ENCODE measurements around the gene TNFRSF12A. TPM values are rescaled to one million over a fixed set of nuclear protein-coding genes. Genes with fewer than 3 reads are reported as not detected.

TNFRSF12A gene
- total RNA-seq, 1 donor from 2014 or later, result 914 TPM

DNA sequence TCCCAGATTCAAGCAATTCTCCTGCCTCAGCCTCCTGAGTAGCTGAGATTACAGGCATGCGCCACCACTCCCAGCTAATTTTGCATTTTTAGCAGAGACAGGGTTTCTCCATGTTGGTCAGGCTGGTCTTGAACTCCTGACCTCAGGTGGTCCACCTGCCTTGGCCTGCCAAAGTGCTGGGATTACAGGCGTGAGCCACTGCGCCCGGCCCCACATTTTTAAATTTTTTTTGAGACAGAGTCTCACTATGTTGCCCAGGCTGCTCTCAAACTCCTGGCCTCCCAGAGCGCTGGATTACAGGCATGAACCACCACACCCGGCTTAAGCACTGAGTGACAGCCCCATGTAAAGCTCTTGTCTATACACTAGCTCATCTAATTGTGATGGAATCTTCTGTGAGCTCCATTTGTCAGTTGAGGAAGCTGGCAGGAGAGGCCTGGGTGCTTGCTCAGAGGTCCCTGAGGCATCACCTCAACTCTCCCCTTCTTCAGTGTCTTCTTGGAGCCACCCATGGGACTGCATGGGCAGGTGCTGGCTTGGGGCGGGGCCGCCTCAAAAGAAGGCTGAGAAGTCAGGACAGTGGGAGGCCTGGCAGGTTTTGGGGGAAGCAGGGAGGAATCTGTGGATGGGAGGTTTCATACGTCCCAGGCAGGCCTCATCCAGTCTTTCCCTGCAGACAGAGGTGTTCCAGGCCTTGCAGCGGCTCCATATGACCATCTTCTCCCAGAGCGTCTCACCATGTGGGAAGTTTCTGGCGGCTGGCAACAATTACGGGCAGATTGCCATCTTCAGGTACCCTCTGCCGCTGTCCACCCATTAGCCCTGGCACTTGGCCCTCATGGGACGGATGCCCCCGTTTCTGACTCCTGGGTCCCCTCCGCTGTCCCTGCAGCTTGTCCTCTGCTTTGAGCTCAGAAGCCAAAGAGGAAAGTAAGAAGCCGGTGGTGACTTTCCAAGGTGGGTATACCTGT is 5.1 kb downstream of the TNFRSF12A start:
- Histone ChIP-seq H3K27ac (no peak overlapping the region), H3K4me1 (peaks cover 9 to 31% of the 10 kb centered on the region in 2 donors), H3K36me3 (peaks cover 18 to 20% of the 10 kb centered on the region in 2 donors), H3K4me3 (no peak overlapping the region), H3K27me3 (no peaks in the 10 kb centered on the region), H3K9me3 (no peaks in the 10 kb centered on the region)
- DNase-seq (ENCODE audit: low spot score in 2 of 2), result no peak
- TF ChIP-seq, protein P1, sequence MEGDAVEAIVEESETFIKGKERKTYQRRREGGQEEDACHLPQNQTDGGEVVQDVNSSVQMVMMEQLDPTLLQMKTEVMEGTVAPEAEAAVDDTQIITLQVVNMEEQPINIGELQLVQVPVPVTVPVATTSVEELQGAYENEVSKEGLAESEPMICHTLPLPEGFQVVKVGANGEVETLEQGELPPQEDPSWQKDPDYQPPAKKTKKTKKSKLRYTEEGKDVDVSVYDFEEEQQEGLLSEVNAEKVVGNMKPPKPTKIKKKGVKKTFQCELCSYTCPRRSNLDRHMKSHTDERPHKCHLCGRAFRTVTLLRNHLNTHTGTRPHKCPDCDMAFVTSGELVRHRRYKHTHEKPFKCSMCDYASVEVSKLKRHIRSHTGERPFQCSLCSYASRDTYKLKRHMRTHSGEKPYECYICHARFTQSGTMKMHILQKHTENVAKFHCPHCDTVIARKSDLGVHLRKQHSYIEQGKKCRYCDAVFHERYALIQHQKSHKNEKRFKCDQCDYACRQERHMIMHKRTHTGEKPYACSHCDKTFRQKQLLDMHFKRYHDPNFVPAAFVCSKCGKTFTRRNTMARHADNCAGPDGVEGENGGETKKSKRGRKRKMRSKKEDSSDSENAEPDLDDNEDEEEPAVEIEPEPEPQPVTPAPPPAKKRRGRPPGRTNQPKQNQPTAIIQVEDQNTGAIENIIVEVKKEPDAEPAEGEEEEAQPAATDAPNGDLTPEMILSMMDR (IDR thresholded peaks at IDR 0.05), result peak in 1 of 3 experiments; percentile 1
- intact Hi-C loops (cut with DNase I), result loop anchor here (10.0 kb wide), 2 partner anchors 239 to 491 kb away; partner anchors contain the start of genes CEMP1 and PDPK1

DNA sequence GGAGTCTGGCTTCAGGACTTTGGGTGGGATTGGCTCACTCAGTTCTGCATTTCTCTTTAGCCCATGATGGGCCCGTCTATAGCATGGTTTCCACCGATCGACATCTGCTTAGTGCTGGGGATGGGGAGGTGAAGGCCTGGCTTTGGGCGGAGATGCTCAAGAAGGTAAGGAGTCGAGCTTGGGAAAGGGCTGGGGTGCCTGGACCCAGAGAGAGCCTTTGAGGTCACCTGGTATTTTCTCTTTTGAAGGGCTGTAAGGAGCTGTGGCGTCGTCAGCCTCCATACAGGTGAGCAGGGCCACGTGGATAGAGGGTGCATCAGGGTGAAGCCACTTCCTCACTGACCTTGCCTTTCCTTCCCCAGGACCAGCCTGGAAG is 5.8 kb downstream of the TNFRSF12A start:
- peaks cover 18 to 20% of the 10 kb centered on the region in 2 donors for H3K36me3 ChIP-seq

DNA sequence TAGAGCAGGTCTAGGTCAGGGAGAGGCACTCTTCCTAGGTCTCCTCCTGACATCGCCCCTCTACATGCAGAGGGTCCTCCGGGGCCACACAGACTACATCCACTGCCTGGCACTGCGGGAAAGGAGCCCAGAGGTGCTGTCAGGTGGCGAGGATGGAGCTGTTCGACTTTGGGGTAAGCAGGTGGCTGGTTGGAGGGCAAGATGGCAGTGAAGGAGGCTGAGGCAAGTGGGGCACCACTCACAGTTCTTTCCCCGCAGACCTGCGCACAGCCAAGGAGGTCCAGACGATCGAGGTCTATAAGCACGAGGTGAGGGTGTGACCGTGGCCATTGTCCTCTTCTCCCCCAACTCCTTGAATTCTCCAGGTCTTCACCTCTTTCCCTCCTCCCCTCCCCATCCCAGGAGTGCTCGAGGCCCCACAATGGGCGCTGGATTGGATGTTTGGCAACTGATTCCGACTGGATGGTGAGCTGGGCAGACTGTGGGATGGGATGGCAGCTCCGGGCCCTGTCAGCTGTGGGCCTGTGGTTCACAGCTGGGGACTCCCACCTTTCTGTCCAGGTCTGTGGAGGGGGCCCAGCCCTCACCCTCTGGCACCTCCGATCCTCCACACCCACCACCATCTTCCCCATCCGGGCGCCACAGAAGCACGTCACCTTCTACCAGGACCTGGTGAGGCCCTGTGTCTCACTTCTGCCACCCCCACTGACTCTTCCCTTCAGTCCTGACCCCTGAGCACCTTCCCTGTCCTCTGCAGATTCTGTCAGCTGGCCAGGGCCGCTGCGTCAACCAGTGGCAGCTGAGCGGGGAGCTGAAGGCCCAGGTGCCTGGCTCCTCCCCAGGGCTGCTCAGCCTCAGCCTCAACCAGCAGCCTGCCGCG is 6.7 kb downstream of the TNFRSF12A start:
- Histone ChIP-seq H3K36me3 (peaks cover 18 to 20% of the 10 kb centered on the region in 2 donors), H3K4me3 (no peak overlapping the region), H3K9me3 (no peaks in the 10 kb centered on the region), H3K4me1 (peaks cover 9 to 30% of the 10 kb centered on the region in 2 donors), H3K27ac (no peak overlapping the region), H3K27me3 (no peaks in the 10 kb centered on the region)
- DNase-seq (ENCODE audit: low spot score in 2 of 2), result no peak
- TF ChIP-seq, protein P1 (IDR thresholded peaks at IDR 0.05), result no peak
- intact Hi-C loops (cut with DNase I), result loop anchor here (10.0 kb wide), 2 partner anchors 238 to 492 kb away; partner anchors contain the start of genes CEMP1 and PDPK1

More for the DNA sequence above, 5.8 kb downstream of the TNFRSF12A start:
- no peak for DNase-seq (ENCODE audit: low spot score in 2 of 2)
- no peaks in the 10 kb centered on the region for H3K27me3 ChIP-seq
- no peaks in the 10 kb centered on the region for H3K9me3 ChIP-seq
- TF ChIP-seq, protein P1 (IDR thresholded peaks at IDR 0.05), result no peak
- H3K4me3 ChIP-seq, result no peak overlapping the region
- intact Hi-C loops (cut with DNase I), result loop anchor here (10.0 kb wide), 2 partner anchors 239 to 491 kb away; partner anchors contain the start of genes CEMP1 and PDPK1
- no peak overlapping the region for H3K27ac ChIP-seq
- peaks cover 9 to 31% of the 10 kb centered on the region in 2 donors for H3K4me1 ChIP-seq

DNA sequence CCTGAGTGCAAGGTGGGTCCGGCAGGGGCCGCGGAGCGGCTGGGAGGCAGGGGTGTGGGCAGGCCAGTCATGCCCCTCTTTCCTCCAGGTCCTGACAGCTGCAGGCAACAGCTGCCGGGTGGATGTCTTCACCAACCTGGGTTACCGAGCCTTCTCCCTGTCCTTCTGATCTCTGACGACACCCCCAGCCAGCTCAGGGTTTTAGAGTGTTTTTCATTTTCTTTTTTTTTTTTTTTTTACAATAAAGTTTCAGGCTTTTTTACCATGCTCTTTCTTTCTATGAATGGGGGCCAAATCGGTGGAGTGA is 7.3 kb downstream of the TNFRSF12A start:
- DNase-seq (ENCODE audit: low spot score in 2 of 2), result no peak
- Histone ChIP-seq H3K27me3 (no peaks in the 10 kb centered on the region), H3K4me1 (peaks cover 9 to 27% of the 10 kb centered on the region in 2 donors), H3K27ac (no peak overlapping the region), H3K4me3 (no peak overlapping the region), H3K36me3 (peaks cover 18 to 20% of the 10 kb centered on the region in 2 donors), H3K9me3 (no peaks in the 10 kb centered on the region)
- TF ChIP-seq, protein P1 (IDR thresholded peaks at IDR 0.05), result no peak
- intact Hi-C loops (cut with DNase I), result loop anchor here (10.0 kb wide), 2 partner anchors 237 to 493 kb away; partner anchors contain the start of genes CEMP1 and PDPK1

DNA sequence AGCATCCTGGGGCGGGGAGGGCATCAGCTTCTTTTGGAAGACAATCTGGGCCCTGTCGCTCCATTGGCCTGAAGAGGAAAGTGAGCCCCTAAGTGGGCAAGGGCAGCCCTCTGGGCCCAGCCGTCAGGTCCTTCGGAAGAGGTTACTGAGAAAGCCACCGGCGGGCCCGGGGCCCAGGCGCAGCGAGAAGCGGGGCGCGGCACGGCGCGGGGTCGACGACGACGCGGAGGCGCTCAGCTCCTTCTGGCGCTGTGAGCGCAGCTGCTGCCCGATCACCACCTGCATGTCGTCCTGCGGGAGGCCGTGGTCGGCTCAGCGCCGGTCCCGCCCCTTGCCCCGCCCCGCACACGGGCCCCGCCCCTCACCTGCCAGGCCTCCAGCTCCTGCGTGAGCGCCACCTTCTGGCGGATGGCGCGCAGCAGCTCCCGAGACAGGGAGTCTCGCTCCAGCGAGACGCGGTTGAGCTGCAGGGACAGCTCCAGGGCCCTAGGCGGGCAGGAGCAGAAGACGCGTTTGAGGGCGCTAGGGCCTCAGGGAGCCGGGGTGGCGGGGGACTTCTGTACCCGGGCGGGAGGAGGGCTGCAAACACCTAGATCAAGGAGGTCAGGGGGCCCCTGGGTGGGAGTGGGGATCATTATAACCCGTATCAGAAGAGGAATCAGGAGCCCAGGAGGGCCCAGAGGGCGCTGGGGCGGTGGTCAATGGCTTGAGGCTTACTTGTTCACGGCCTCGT is 8.0 kb downstream of the TNFRSF12A start:
- Histone ChIP-seq H3K27ac (no peak overlapping the region), H3K9me3 (no peaks in the 10 kb centered on the region), H3K27me3 (no peaks in the 10 kb centered on the region), H3K36me3 (peaks cover 18 to 20% of the 10 kb centered on the region in 2 donors), H3K4me3 (no peak overlapping the region), H3K4me1 (peaks cover 2 to 21% of the 10 kb centered on the region in 2 donors)
- TF ChIP-seq, protein P1 (IDR thresholded peaks at IDR 0.05), result peak; percentile 57 to 73 (median 65)
- DNase-seq (ENCODE audit: low spot score in 2 of 2), result peak; percentile 38 to 84
- intact Hi-C loops (cut with DNase I), result loop anchor here (2.0 to 10.0 kb wide), 3 partner anchors 31 to 493 kb away; partner anchors contain the start of genes CEMP1 and PDPK1

Data from ascending aorta (tissue), 2 donors.